GM12878 (cell line): ENCODE data around the gene DENND1A. TPM values are rescaled to one million over a fixed set of nuclear protein-coding genes. Genes with fewer than 3 reads are reported as not detected.
A peak's percentile ranks its signal among the peaks of the same experiment; 100 is the strongest.

Experiments
- ATAC-seq: fragments of 200-7000 bp; cut with Tn5 transposase; 3 replicates; pipeline ENCODE4 v1.9.1; 2020; ENCODE audit warnings: mild to moderate bottlenecking, moderate library complexity
- BruUV-seq: library from RNA; stranded (reverse); fragments of 400-500 nt; replicated peaks from 2 replicates; lab custom pipeline; 2021; lab: Mats Ljungman, UMichigan
- CTCF ChIA-PET: fragments of 300-600 bp; sonication (Branson Sonifier 250); formaldehyde crosslinking; extraction: SDS; loops from one replicate; lab custom pipeline; 2021; ENCODE audit warnings: inconsistent platforms; lab: Yijun Ruan, JAX
- POLR2A ChIA-PET: fragments of 350-600 bp; formaldehyde crosslinking; extraction: SDS; loops from one replicate; lab custom pipeline; 2021; ENCODE audit warnings: inconsistent platforms; lab: Charles Lee
- RAD21 ChIA-PET: fragments of 300-600 bp; sonication (Branson Sonifier 250); formaldehyde crosslinking; loops from one replicate; lab custom pipeline; 2023; ENCODE audit warnings: antibody characterized with exemption; ENCODE audit not compliant: unreplicated experiment; lab: Charles Lee
- SMC1A ChIA-PET: fragments of 300-600 bp; sonication (Branson Sonifier 250); formaldehyde crosslinking; loops from one replicate; lab custom pipeline; 2023; ENCODE audit not compliant: unreplicated experiment, uncharacterized antibody; lab: Charles Lee
- DNase-seq: peaks from one replicate; pipeline ENCODE4 v3.0.0-alpha.2; 2011; ENCODE audit warnings: low read depth, low spot score
- FAIRE-seq: peaks from 3 replicates; lab custom pipeline; 2011; peaks lifted over from hg19 to GRCh38; lab: Jason Lieb, UNC
- H2AFZ ChIP-seq: 2 replicates; pipeline ENCODE4 v1.6.0; 2011; ENCODE audit warnings: low read depth, low read length, control low read depth; ENCODE audit not compliant: control insufficient read depth
- H3K27ac ChIP-seq: 2 replicates; pipeline ENCODE4 v1.5.1; 2011; ENCODE audit warnings: control low read depth; ENCODE audit not compliant: control insufficient read depth, insufficient read depth
- H3K27me3 ChIP-seq, 2 experiments: replicated peaks in 1 of 2; 2 replicates each; pipeline versions ENCODE4 v1.6.0 to v1.6.1; 2011; ENCODE audit warnings: low read length in 1 of 2; ENCODE audit not compliant: control insufficient read depth in 2 of 2, insufficient read depth in 2 of 2
- H3K36me3 ChIP-seq, 2 experiments: 2 replicates each; pipeline ENCODE4 v1.5.1; 2011; ENCODE audit warnings: low read length in 1 of 2; ENCODE audit not compliant: control insufficient read depth in 2 of 2, insufficient read depth in 2 of 2
- H3K4me1 ChIP-seq: 2 replicates; pipeline ENCODE4 v1.6.1; 2011; ENCODE audit warnings: mild to moderate bottlenecking, low read length, moderate library complexity, mixed read lengths; ENCODE audit not compliant: control insufficient read depth, insufficient read depth
- H3K4me2 ChIP-seq: 2 replicates; pipeline ENCODE4 v1.6.0; 2011; ENCODE audit warnings: control low read depth; ENCODE audit not compliant: control insufficient read depth, insufficient read depth
- H3K4me3 ChIP-seq: fragments of 200-600 bp; sonication (generic); 2 replicates; pipeline ENCODE4 v1.5.1; 2016
- H3K79me2 ChIP-seq: 2 replicates; pipeline ENCODE4 v1.6.0; 2011; ENCODE audit warnings: low read length; ENCODE audit not compliant: control insufficient read depth, insufficient read depth
- H3K9ac ChIP-seq: 2 replicates; pipeline ENCODE4 v1.8.0; 2011; ENCODE audit warnings: low read length, control low read depth, mixed read lengths; ENCODE audit not compliant: control insufficient read depth, insufficient read depth
- H3K9me3 ChIP-seq: replicated peaks from 3 replicates; pipeline ENCODE4 v1.5.1; 2011; ENCODE audit warnings: mild to moderate bottlenecking, low read length; ENCODE audit not compliant: control insufficient read depth, insufficient read depth
- H4K20me1 ChIP-seq: 2 replicates; pipeline ENCODE4 v1.6.0; 2011; ENCODE audit not compliant: control insufficient read depth, insufficient read depth
- CEBPB ChIP-seq, 2 experiments: fragments of 150-350 bp in 1 of 2; IDR thresholded peaks; 2 replicates each; pipeline ENCODE4 v1.6.1; 2012 to 2014; ENCODE audit warnings: low read depth in 2 of 2, low read length in 2 of 2, borderline replicate concordance in 1 of 2, inconsistent platforms in 1 of 2
- FOXK2 ChIP-seq: fragments of 450-650 bp; IDR thresholded peaks from 2 replicates; pipeline ENCODE4 v1.6.1; 2017; ENCODE audit warnings: mild to moderate bottlenecking, moderate library complexity
- FOXM1 ChIP-seq: IDR thresholded peaks from 2 replicates; pipeline ENCODE4 v1.6.1; 2012; ENCODE audit warnings: low read depth, mild to moderate bottlenecking, inconsistent platforms, low read length, moderate library complexity
- GABPA ChIP-seq: IDR thresholded peaks from 2 replicates; pipeline ENCODE4 v1.6.1; 2014; ENCODE audit warnings: antibody characterized with exemption, low read depth, mild to moderate bottlenecking, inconsistent platforms
- NR2C2 ChIP-seq: IDR thresholded peaks from 2 replicates; pipeline ENCODE4 v1.6.1; 2011; ENCODE audit warnings: borderline replicate concordance, low read depth; ENCODE audit not compliant: control insufficient read depth, insufficient read length
- RCOR1 ChIP-seq: conservative IDR thresholded peaks from 2 replicates; pipeline ENCODE4 v1.6.1; 2012; ENCODE audit warnings: low read depth, low read length, improper control_type of control experiment
- ZBED1 ChIP-seq: IDR thresholded peaks from 2 replicates; pipeline ENCODE4 v1.6.1; 2016; ENCODE audit warnings: borderline replicate concordance
- WGBS: methylation state at CpG from one replicate; pipeline ENCODE4 v1.1.6; 2016; ENCODE audit warnings: low lambda C conversion rate; ENCODE audit not compliant: insufficient replicate concordance, insufficient coverage; ENCODE audit errors: missing lambda C conversion rate; 5-methylcytosine and 5-hydroxymethylcytosine counted together
- in situ Hi-C: fragments of 300-500 bp; cut with MboI; formaldehyde crosslinking; loops from 9 replicates; pipeline ENCODE4 v1.14.3; 2018; ENCODE audit warnings: mixed read lengths
- intact Hi-C: fragments of 100-400 bp; cut with micrococcal nuclease; formaldehyde crosslinking; loops from one replicate; pipeline ENCODE4 v1.14.2; 2022; ENCODE audit not compliant: unreplicated experiment
- polyA plus RNA-seq, 11 experiments: library from polyadenylated mRNA; depleted of rRNA in 4 of 11; unstranded in 6 of 11; stranded (reverse) in 5 of 11; fragments of >200 nt; fragmentation: Nextera tagmentation in 4 of 11; fragmentation: Illumina TruSeq in 1 of 11; extraction: Ambion mirVana in 4 of 11; extraction: Trizol in 1 of 11; gene quantifications; 1 replicate in 1 of 11; 2 replicates in 10 of 11; pipeline versions ENCODE4 v1.2.1 to v1.2.3, GENCODE V29; 2011 to 2016; ENCODE audit warnings: inconsistent platforms in 2 of 11, missing spikeins in 2 of 11, low read depth in 1 of 11
- total RNA-seq, 4 experiments: library from RNA; depleted of rRNA in 3 of 4; stranded (reverse); fragments of >200 nt in 3 of 4; fragmentation: Illumina TruSeq in 1 of 4; extraction: Trizol in 1 of 4; gene quantifications; 2 replicates each; pipeline versions ENCODE4 v1.2.1 to v1.2.3, GENCODE V29; 2013 to 2021
- TF ChIP-seq, protein P1 (sequence below): fragments of 450-650 bp; IDR thresholded peaks from 2 replicates; pipeline ENCODE4 v1.6.1; 2017; ENCODE audit warnings: mild to moderate bottlenecking, moderate library complexity
- TF ChIP-seq, protein P2 (sequence below): IDR thresholded peaks from 2 replicates; pipeline ENCODE4 v1.6.1; 2012; ENCODE audit warnings: low read depth, low read length, improper control_type of control experiment
- TF ChIP-seq, protein P3 (sequence below): fragments of 450-650 bp; IDR thresholded peaks from 2 replicates; pipeline ENCODE4 v1.6.1; 2017; ENCODE audit warnings: low read depth, mild to moderate bottlenecking, moderate library complexity
- TF ChIP-seq, protein P4 (sequence below): fragments of 450-650 bp; IDR thresholded peaks from 2 replicates; pipeline ENCODE4 v1.6.1; 2018; ENCODE audit warnings: borderline replicate concordance, mild to moderate bottlenecking; ENCODE audit not compliant: partially characterized antibody

DENND1A gene
- total and polyA plus RNA-seq, 10 of the 15 experiments (the other 5 are each of a cell fraction or from before 2014, with no cell fraction given): 14.1 to 48.6 (median 35.2) TPM

DNA sequence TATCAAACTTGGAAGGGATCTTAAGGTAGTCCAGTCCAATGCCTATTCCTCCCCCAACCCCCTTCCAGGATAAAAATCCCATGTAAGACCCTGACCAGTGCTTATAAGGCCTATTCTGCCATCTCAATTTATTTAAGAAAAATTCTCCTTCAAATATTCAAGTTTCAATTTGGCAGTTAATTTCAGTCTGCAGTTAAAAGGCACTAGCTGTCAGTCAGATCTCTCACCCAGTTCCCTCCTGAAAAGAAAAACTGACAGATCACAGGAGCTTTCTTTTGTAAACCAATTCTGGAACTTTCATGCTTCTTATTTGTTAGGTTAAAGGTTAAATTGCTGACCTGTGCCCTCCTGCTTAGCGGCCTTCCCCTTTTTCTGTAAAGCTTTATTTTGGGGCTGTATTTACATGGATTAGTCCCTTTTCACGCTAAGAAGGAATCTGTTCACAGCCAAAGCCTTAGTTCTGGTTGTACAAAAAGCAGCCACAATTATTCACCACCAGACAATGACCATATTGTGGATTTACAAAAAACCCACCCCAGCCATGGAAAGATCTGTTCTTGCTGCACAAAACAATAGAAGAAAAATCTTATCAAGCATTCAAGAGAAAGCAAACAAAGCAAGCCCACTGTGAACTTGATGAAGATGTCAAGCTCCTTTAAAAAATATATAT lies 68.7 kb downstream of the DENND1A start (continued):
- TF ChIP-seq, protein P1, sequence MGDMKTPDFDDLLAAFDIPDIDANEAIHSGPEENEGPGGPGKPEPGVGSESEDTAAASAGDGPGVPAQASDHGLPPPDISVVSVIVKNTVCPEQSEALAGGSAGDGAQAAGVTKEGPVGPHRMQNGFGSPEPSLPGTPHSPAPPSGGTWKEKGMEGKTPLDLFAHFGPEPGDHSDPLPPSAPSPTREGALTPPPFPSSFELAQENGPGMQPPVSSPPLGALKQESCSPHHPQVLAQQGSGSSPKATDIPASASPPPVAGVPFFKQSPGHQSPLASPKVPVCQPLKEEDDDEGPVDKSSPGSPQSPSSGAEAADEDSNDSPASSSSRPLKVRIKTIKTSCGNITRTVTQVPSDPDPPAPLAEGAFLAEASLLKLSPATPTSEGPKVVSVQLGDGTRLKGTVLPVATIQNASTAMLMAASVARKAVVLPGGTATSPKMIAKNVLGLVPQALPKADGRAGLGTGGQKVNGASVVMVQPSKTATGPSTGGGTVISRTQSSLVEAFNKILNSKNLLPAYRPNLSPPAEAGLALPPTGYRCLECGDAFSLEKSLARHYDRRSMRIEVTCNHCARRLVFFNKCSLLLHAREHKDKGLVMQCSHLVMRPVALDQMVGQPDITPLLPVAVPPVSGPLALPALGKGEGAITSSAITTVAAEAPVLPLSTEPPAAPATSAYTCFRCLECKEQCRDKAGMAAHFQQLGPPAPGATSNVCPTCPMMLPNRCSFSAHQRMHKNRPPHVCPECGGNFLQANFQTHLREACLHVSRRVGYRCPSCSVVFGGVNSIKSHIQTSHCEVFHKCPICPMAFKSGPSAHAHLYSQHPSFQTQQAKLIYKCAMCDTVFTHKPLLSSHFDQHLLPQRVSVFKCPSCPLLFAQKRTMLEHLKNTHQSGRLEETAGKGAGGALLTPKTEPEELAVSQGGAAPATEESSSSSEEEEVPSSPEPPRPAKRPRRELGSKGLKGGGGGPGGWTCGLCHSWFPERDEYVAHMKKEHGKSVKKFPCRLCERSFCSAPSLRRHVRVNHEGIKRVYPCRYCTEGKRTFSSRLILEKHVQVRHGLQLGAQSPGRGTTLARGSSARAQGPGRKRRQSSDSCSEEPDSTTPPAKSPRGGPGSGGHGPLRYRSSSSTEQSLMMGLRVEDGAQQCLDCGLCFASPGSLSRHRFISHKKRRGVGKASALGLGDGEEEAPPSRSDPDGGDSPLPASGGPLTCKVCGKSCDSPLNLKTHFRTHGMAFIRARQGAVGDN: 0 out of 2 replicates have a peak, but pooled peaks have one; percentile 22

DNA sequence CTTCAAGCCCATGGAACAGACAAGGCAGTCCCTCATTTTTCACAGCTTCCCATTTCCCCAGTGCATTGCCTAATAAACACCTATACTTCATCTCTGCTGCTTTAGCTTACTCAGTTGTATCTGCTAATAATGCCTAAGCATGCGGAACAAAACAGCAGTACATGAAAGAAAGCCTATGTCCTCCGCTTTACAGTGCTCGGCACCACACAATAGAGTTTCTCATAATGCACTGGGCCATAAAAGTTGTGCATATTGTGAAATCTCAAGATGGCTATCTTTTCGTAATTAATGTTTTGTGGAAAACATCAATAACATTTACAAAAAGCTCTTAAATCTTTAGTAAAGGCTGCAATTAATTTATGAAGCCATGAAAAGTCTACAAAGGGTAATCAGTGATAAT lies 69.3 kb downstream of the DENND1A start:
- no peaks in the 10 kb centered on the region for H3K27me3 ChIP-seq
- no peak for DNase-seq
- BruUV-seq: no TSS peak
- in situ Hi-C loops: no loop called here
- no peaks in the 10 kb centered on the region; a peak in 1 of 4 replicates for H3K36me3 ChIP-seq
- H3K79me2 ChIP-seq: no peaks in the 10 kb centered on the region; the same call in 1 of the 2 replicates
- WGBS: 97% methylated on average over 4 of the region's 4 CpGs
- no peak overlapping the region for H2AFZ ChIP-seq
- no peak overlapping the region for H3K4me3 ChIP-seq
- no peak for FAIRE-seq
- RAD21 ChIA-PET: interaction anchor here (0.8 to 2.2 kb wide), 3 partner anchors 10 to 26 kb away, joined by 3 to 8 read pairs (median 4); no protein-coding TSS in a partner anchor
- no peak for ATAC-seq
- SMC1A ChIA-PET: interaction anchor here (0.6 to 4.9 kb wide), 11 partner anchors 10 to 181 kb away, joined by 3 to 42 read pairs (median 5); no protein-coding TSS in a partner anchor
- CTCF ChIA-PET: interaction anchor here (1.3 to 3.7 kb wide), 6 partner anchors 11 to 126 kb away, joined by 3 to 16 read pairs (median 6); no protein-coding TSS in a partner anchor
- no peaks in the 10 kb centered on the region for H4K20me1 ChIP-seq
- H3K9me3 ChIP-seq: no peaks in the 10 kb centered on the region
- no peak overlapping the region for H3K9ac ChIP-seq
- intact Hi-C loops: no loop called here
- no peaks in the 10 kb centered on the region; the same call in 1 of the 2 replicates for H3K4me1 ChIP-seq
- H3K27ac ChIP-seq: no peak overlapping the region
- no peak overlapping the region for H3K4me2 ChIP-seq
- POLR2A ChIA-PET: interaction anchor here (0.8 to 2.8 kb wide), 3 partner anchors 10 to 23 kb away, joined by 3 to 13 read pairs (median 4); no protein-coding TSS in a partner anchor
- TF ChIP-seq FOXM1: no peak
- TF ChIP-seq RCOR1: no peak
- TF ChIP-seq ZBED1: no peak
- TF ChIP-seq FOXK2: no peak
- TF ChIP-seq, protein P2, sequence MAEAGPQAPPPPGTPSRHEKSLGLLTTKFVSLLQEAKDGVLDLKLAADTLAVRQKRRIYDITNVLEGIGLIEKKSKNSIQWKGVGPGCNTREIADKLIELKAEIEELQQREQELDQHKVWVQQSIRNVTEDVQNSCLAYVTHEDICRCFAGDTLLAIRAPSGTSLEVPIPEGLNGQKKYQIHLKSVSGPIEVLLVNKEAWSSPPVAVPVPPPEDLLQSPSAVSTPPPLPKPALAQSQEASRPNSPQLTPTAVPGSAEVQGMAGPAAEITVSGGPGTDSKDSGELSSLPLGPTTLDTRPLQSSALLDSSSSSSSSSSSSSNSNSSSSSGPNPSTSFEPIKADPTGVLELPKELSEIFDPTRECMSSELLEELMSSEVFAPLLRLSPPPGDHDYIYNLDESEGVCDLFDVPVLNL: no peak
- no peak for TF ChIP-seq GABPA
- TF ChIP-seq, protein P3, sequence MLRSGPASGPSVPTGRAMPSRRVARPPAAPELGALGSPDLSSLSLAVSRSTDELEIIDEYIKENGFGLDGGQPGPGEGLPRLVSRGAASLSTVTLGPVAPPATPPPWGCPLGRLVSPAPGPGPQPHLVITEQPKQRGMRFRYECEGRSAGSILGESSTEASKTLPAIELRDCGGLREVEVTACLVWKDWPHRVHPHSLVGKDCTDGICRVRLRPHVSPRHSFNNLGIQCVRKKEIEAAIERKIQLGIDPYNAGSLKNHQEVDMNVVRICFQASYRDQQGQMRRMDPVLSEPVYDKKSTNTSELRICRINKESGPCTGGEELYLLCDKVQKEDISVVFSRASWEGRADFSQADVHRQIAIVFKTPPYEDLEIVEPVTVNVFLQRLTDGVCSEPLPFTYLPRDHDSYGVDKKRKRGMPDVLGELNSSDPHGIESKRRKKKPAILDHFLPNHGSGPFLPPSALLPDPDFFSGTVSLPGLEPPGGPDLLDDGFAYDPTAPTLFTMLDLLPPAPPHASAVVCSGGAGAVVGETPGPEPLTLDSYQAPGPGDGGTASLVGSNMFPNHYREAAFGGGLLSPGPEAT: no peak
- TF ChIP-seq CEBPB (IDR thresholded peaks at IDR 0.05; ENCODE audit: borderline replicate concordance in 1 of 2, low read depth in 2 of 2, low read length in 2 of 2): no peak
- TF ChIP-seq NR2C2: no peak
- TF ChIP-seq, protein P4, sequence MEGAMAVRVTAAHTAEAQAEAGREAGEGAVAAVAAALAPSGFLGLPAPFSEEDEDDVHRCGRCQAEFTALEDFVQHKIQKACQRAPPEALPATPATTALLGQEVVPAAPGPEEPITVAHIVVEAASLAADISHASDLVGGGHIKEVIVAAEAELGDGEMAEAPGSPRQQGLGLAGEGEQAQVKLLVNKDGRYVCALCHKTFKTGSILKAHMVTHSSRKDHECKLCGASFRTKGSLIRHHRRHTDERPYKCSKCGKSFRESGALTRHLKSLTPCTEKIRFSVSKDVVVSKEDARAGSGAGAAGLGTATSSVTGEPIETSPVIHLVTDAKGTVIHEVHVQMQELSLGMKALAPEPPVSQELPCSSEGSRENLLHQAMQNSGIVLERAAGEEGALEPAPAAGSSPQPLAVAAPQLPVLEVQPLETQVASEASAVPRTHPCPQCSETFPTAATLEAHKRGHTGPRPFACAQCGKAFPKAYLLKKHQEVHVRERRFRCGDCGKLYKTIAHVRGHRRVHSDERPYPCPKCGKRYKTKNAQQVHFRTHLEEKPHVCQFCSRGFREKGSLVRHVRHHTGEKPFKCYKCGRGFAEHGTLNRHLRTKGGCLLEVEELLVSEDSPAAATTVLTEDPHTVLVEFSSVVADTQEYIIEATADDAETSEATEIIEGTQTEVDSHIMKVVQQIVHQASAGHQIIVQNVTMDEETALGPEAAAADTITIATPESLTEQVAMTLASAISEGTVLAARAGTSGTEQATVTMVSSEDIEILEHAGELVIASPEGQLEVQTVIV: no peak
